CD4-positive, alpha-beta T cell treated with Interleukin-12 subunit alpha and Interleukin-12 subunit beta, for 1 hour (primary cell): ENCODE measurements around the gene NFATC1.

ENCODE experiments used
- DNase-seq: peaks from one replicate; pipeline ENCODE4 v3.0.0-alpha.2; 2020

NFATC1 gene

GRCh38 chr18:79393181-79393634 is 2.5 kb upstream of the NFATC1 start:
- DNase-seq, result no peak

GRCh38 chr18:79393635-79394533 is 1.8 kb upstream of the NFATC1 start:
- peak; percentile 68 for DNase-seq

GRCh38 chr18:79394534-79395307 is 1.0 kb upstream of the NFATC1 start:
- DNase-seq, result no peak

- no peak for DNase-seq
Measured at GRCh38 chr18:79395308-79395640, 456 bp upstream of the NFATC1 start.

- no peak for DNase-seq
Measured at GRCh38 chr18:79396431-79397246, 909 bp downstream of the NFATC1 start.

- no peak for DNase-seq
Measured at GRCh38 chr18:79397247-79397829, 1.6 kb downstream of the NFATC1 start.

- no peak for DNase-seq
Measured at GRCh38 chr18:79397830-79398761, 2.4 kb downstream of the NFATC1 start.

- no peak for DNase-seq
Measured at GRCh38 chr18:79399275-79400081, 3.7 kb downstream of the NFATC1 start.

GRCh38 chr18:79400091-79400590 is 4.4 kb downstream of the NFATC1 start:
- DNase-seq, result peak; percentile 79

- DNase-seq, result peak; percentile 79
Measured at GRCh38 chr18:79400591-79401381, 5.1 kb downstream of the NFATC1 start.

- no peak for DNase-seq
Measured at GRCh38 chr18:79401494-79402208, 5.9 kb downstream of the NFATC1 start.

- no peak for DNase-seq
Measured at GRCh38 chr18:79402209-79402576, 6.5 kb downstream of the NFATC1 start.

GRCh38 chr18:79402977-79403722 is 7.4 kb downstream of the NFATC1 start:
- DNase-seq, result no peak

- DNase-seq, result no peak
Measured at GRCh38 chr18:79403723-79404566, 8.2 kb downstream of the NFATC1 start.

- DNase-seq, result no peak
Measured at GRCh38 chr18:79404567-79404910, 8.8 kb downstream of the NFATC1 start.

GRCh38 chr18:79405019-79405780 is 9.5 kb downstream of the NFATC1 start:
- no peak for DNase-seq
